Aorta (tissue), 5 donors: ENCODE measurements around the gene DOCK3. TPM values are rescaled to one million over a fixed set of nuclear protein-coding genes. Genes with fewer than 3 reads are reported as not detected.

Experiments
- ATAC-seq: fragments of 200-7000 bp; cut with Tn5 transposase; one replicate; pipeline ENCODE4 v1.9.1; 2022; ENCODE audit warnings: moderate library complexity; ENCODE audit not compliant: low FRiP score
- DNase-seq, 2 donors: peaks; one replicate each; pipeline ENCODE4 v3.0.0-alpha.2; 2020
- H3K27ac ChIP-seq, 2 donors: one replicate each; pipeline ENCODE4 v1.5.1; 2013; ENCODE audit warnings: low read length in 2 of 2, mild to moderate bottlenecking in 2 of 2, moderate library complexity in 2 of 2, control low read depth in 1 of 2, inconsistent platforms in 1 of 2, low read depth in 1 of 2
- H3K27me3 ChIP-seq, 2 donors: one replicate each; pipeline ENCODE4 v1.6.1; 2013; ENCODE audit warnings: control low read depth in 1 of 2, low read length in 1 of 2, mild to moderate bottlenecking in 1 of 2, moderate library complexity in 1 of 2; ENCODE audit not compliant: insufficient read depth in 2 of 2, control insufficient read depth in 1 of 2
- H3K36me3 ChIP-seq, 2 donors: one replicate each; pipeline ENCODE4 v1.6.1; 2013; ENCODE audit warnings: control low read depth in 1 of 2, low read length in 1 of 2, mild to moderate bottlenecking in 1 of 2; ENCODE audit not compliant: insufficient read depth in 2 of 2, control insufficient read depth in 1 of 2
- H3K4me1 ChIP-seq, 2 donors: one replicate each; pipeline ENCODE4 v1.6.1; 2013; ENCODE audit warnings: low read length in 2 of 2, control low read depth in 1 of 2, mild to moderate bottlenecking in 1 of 2, moderate library complexity in 1 of 2; ENCODE audit not compliant: insufficient read depth in 2 of 2, control insufficient read depth in 1 of 2
- H3K4me3 ChIP-seq, 2 donors: one replicate each; pipeline ENCODE4 v1.5.1; 2013; ENCODE audit warnings: low read length in 2 of 2, control low read depth in 1 of 2, mild to moderate bottlenecking in 1 of 2
- H3K9me3 ChIP-seq: one replicate; pipeline ENCODE4 v1.6.1; 2013; ENCODE audit warnings: mild to moderate bottlenecking, low read length; ENCODE audit not compliant: control insufficient read depth
- WGBS, 2 donors: extraction: QIAGEN DNeasy Blood & Tissue Kit; methylation state at CpG; one replicate each; pipeline ENCODE4 v1.1.7; 2013; 5-methylcytosine and 5-hydroxymethylcytosine counted together
- intact Hi-C, 2 donors: fragments of 100-400 bp; cut with DNase I; formaldehyde crosslinking; loops; one replicate each; pipeline versions ENCODE4 v1.14.2 to v1.15.0; 2022
- polyA plus RNA-seq, 2 donors: library from polyadenylated mRNA; stranded (reverse); fragments of 200-250 nt; gene quantifications; one replicate each; pipeline ENCODE4 v1.2.3, GENCODE V29; 2013
- total RNA-seq, 2 donors: library from RNA; stranded (reverse); fragmentation: NEBNext Ultra II Directional; extraction: Animal tissue kit (Norgen Biotek cat#: 25700); gene quantifications; one replicate each; pipeline ENCODE4 v1.2.1, GENCODE V29; 2021
- donor health status: healthy with polysubstance abuse.
- donor health status: Bipolar disorder and iron deficiency.
- donor health status: DM: no; HTN: no; CAD: no.
- donor health status: DM: no; HTN: no; CAD: no.
- donor health status: DM: yes; HTN: yes; CAD: no.

DOCK3 gene
- total and polyA plus RNA-seq, 4 donors: 0.31 to 0.97 (median 0.55) TPM

- DNase-seq (peak; percentile 56 to 64), ATAC-seq (no peak)
- Histone ChIP-seq H3K9me3 (no peaks in the 10 kb centered on the region), H3K27ac (no peak overlapping the region), H3K4me1 (no peaks in the 10 kb centered on the region), H3K27me3 (no peaks in the 10 kb centered on the region), H3K36me3 (no peaks in the 10 kb centered on the region), H3K4me3 (no peak overlapping the region)
- 21 to 31% methylated on average over 4 of the region's 4 CpGs for WGBS, 2 donors
- intact Hi-C loops: loop anchor here (5.0 to 10.0 kb wide), 4 partner anchors 265 to 797 kb away; partner anchors contain the start of gene MAPKAPK3 (in 2 of the 2)
Observed at GRCh38 chr3:51371943-51372557, 697.3 kb downstream of the DOCK3 start.

DNA sequence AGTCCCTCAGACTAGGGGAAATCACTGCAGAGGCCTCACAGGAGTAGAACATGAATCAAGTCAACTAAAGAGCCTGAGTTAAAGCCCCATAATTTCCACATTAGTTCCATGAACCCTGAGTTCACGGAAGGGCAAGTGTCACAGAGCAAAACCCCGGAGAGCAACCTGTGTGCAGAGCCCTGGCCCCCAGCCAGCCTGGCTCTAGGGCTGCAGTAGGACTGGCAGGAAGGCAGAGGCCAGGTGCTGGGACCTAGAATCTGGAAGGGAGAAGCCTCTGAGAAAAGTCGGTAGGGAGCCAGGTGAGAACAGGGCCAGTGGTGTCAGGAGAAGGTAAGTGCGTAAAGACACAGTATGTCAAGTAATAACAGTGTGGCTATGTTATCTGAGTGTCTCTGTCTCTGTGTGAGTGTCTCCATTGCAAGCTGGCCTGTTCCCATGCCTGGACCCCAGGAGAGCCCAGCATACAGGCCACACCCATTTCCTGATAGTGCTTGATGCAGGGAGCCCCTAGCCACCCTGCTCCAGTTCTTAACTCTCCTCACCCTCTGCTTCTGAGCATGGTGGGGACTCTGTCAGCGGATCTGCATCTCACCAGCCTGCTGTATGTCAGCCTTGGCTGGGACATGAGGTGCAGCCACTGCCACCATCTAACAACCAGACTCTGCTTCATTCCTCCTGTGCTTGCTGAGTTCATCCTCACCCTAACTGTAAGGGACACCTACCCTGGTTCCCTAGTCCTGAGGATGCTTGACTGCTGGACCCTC is 699.1 kb downstream of the DOCK3 start:
- WGBS, 2 donors: 81 to 83% methylated on average over 5 of the region's 5 CpGs
- Histone ChIP-seq H3K27me3 (no peaks in the 10 kb centered on the region), H3K4me3 (no peak overlapping the region), H3K9me3 (no peaks in the 10 kb centered on the region), H3K27ac (no peak overlapping the region), H3K4me1 (no peaks in the 10 kb centered on the region), H3K36me3 (no peaks in the 10 kb centered on the region)
- peak in 1 of 2 donors; percentile 10 for DNase-seq
- ATAC-seq: no peak
- intact Hi-C loops: loop anchor here (5.0 to 10.0 kb wide), 4 partner anchors 267 to 799 kb away; partner anchors contain the start of gene MAPKAPK3 (in 2 of the 2)

DNA sequence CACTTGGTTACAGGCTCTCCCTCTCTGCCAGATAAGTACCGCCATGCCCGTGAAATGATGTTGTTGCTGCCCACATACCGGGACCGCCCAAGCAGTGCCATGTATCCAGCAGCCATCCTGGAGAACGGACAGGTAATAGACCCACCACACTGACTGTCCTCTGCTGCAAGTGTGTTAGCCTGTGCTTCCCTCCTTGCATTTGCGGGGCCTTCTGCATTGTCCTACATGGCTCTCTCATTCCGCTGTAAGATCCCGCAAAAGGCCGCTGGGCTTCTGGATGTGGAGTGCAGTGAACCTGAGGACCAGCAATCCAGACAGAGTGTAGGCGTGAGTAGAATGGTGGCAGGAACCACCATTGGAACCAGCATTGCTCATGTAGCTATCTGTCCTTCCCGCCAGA is 699.7 kb downstream of the DOCK3 start:
- no peaks in the 10 kb centered on the region for H3K9me3 ChIP-seq
- H3K4me1 ChIP-seq: no peaks in the 10 kb centered on the region
- 93 to 94% methylated on average over 11 of the region's 11 CpGs for WGBS, 2 donors
- intact Hi-C loops: loop anchor here (5.0 to 10.0 kb wide), 4 partner anchors 267 to 800 kb away; partner anchors contain the start of gene MAPKAPK3 (in 2 of the 2)
- no peak overlapping the region for H3K4me3 ChIP-seq
- H3K27me3 ChIP-seq: no peaks in the 10 kb centered on the region
- no peak overlapping the region for H3K27ac ChIP-seq
- ATAC-seq (no peak), DNase-seq (peak; percentile 18 to 38)
- H3K36me3 ChIP-seq: no peaks in the 10 kb centered on the region

GRCh38 chr3:51375136-51375535 is 700.4 kb downstream of the DOCK3 start:
- H3K27ac ChIP-seq: no peak overlapping the region
- intact Hi-C loops: loop anchor here in 1 of 2 donors (10.0 kb wide), 1 partner anchor 800 kb away; no protein-coding TSS in a partner anchor
- DNase-seq: peak in 1 of 2 donors; percentile 25

DNA sequence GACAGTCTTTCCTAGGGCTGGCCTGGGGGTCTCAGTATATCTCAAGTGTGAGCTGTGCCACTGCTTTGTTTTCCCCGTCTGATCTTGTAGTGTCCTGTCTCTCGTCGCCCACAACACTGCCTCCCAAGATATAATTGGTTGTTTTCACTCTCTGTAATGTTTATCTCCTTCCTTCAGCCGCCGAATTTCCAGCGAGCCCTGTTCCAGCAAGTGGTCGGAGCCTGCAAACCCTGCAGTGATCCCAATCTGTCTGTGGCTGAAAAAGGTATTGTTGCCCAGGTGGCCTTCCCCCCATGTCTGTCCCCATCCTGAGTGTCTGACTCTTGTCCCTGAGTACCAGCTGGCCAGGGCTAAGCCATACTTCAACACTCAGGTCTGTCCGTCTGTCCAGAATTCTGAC is 700.8 kb downstream of the DOCK3 start:
- no peaks in the 10 kb centered on the region for H3K4me1 ChIP-seq
- peak; percentile 14 to 49 for DNase-seq
- no peak overlapping the region for H3K4me3 ChIP-seq
- intact Hi-C loops: loop anchor here in 1 of 2 donors (10.0 kb wide), 1 partner anchor 801 kb away; no protein-coding TSS in a partner anchor
- no peak for ATAC-seq
- no peaks in the 10 kb centered on the region for H3K36me3 ChIP-seq
- no peak overlapping the region for H3K27ac ChIP-seq
- H3K9me3 ChIP-seq: no peaks in the 10 kb centered on the region
- no peaks in the 10 kb centered on the region for H3K27me3 ChIP-seq
- 73 to 75% methylated on average over 8 of the region's 8 CpGs for WGBS, 2 donors

More at GRCh38 chr3:51375136-51375535, 700.4 kb downstream of the DOCK3 start:
- Histone ChIP-seq H3K27me3 (no peaks in the 10 kb centered on the region), H3K4me1 (no peaks in the 10 kb centered on the region), H3K9me3 (no peaks in the 10 kb centered on the region), H3K36me3 (no peaks in the 10 kb centered on the region), H3K4me3 (no peak overlapping the region)
- ATAC-seq: no peak

DNA sequence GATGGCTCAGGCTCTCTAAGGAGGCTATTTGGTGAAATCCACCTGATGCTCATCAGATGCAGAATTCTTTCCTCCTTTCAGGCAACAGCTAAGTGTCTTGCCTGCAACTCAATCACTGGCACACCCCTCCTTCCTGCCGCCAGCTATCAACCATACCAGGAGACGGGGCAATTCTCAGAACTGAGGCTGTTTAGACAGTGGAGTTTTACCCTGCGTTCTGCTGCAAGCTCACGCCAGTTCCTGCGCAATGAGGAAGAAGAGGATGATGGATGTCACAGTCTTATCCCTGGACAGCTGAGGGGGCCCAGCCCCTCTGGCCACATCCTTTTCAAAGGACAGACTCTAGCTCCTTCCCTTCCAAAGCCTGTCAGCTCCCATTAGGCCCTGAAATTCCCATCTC is 703.3 kb downstream of the DOCK3 start:
- no peak for ATAC-seq
- Histone ChIP-seq H3K27ac (no peak overlapping the region), H3K4me3 (no peak overlapping the region), H3K4me1 (no peaks in the 10 kb centered on the region), H3K27me3 (no peaks in the 10 kb centered on the region), H3K36me3 (no peaks in the 10 kb centered on the region), H3K9me3 (no peaks in the 10 kb centered on the region)
- intact Hi-C loops: loop anchor here in 1 of 2 donors (10.0 kb wide), 1 partner anchor 803 kb away; no protein-coding TSS in a partner anchor
- 80 to 91% methylated on average over 5 of the region's 5 CpGs for WGBS, 2 donors
- peak; percentile 3 to 20 for DNase-seq

GRCh38 chr3:51378726-51379125 is 704.0 kb downstream of the DOCK3 start:
- no peaks in the 10 kb centered on the region for H3K4me1 ChIP-seq
- peak in 1 of 2 donors; percentile 42 for DNase-seq
- ATAC-seq: no peak
- 74 to 86% methylated on average over 2 of the region's 2 CpGs for WGBS, 2 donors
- no peaks in the 10 kb centered on the region for H3K9me3 ChIP-seq
- no peaks in the 10 kb centered on the region for H3K27me3 ChIP-seq
- H3K36me3 ChIP-seq: no peaks in the 10 kb centered on the region
- no peak overlapping the region for H3K27ac ChIP-seq
- intact Hi-C loops: loop anchor here in 1 of 2 donors (10.0 kb wide), 1 partner anchor 804 kb away; no protein-coding TSS in a partner anchor
- no peak overlapping the region for H3K4me3 ChIP-seq

DNA sequence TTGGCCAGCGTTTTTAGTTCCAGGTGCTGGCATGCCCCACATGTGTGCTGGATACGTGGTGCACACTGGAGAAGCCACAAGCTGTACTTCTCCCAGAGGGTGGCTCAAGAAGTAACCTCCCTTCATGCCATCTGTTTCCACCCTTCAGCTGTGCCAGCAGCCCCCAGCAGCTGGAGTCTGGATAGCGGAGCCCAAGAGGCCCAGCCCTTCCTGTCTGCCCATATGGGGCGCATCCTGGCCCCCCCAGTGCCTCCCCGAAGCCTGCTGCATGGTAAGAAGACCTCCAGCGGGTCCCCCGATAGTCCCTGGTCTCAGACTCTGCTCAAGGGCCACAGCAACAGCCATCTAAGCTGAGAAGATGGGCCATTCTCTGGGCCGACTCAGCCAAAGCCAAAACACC is 704.6 kb downstream of the DOCK3 start:
- no peaks in the 10 kb centered on the region for H3K36me3 ChIP-seq
- H3K9me3 ChIP-seq: no peaks in the 10 kb centered on the region
- no peak overlapping the region for H3K27ac ChIP-seq
- H3K27me3 ChIP-seq: no peaks in the 10 kb centered on the region
- peak; percentile 24 to 45 for DNase-seq
- H3K4me1 ChIP-seq: no peaks in the 10 kb centered on the region
- no peak overlapping the region for H3K4me3 ChIP-seq
- intact Hi-C loops: loop anchor here in 1 of 2 donors (10.0 kb wide), 1 partner anchor 804 kb away; no protein-coding TSS in a partner anchor
- no peak for ATAC-seq
- 79 to 80% methylated on average over 8 of the region's 8 CpGs for WGBS, 2 donors
